Keratinocyte (primary cell): ENCODE data around the gene ZPBP.

ENCODE experiments used
- CTCF ChIP-seq, 3 experiments: IDR thresholded peaks in 1 of 3; conservative IDR thresholded peaks in 1 of 3; optimal IDR thresholded peaks in 1 of 3; 2 replicates in 2 of 3; 3 replicates in 1 of 3; pipeline versions ENCODE3 to v1.5.1; 2011; ENCODE audit warnings: low read length in 3 of 3, mild to moderate bottlenecking in 3 of 3, moderate library complexity in 2 of 3, control low read depth in 1 of 3, inconsistent platforms in 1 of 3; ENCODE audit not compliant: insufficient read depth in 2 of 3; ENCODE audit errors: extremely low read depth in 1 of 3
- EZH2 ChIP-seq: IDR thresholded peaks from one replicate; pipeline ENCODE4 v1.6.1; 2012; ENCODE audit warnings: inconsistent platforms, mild to moderate bottlenecking, low read length, moderate library complexity

- TF ChIP-seq CTCF (optimal IDR thresholded peaks at IDR 0.05 in 1 of 3, IDR thresholded peaks at IDR 0.05 in 1 of 3, conservative IDR thresholded peaks at IDR 0.05 in 1 of 3; ENCODE audit: extremely low read depth in 1 of 3, insufficient read depth in 2 of 3, low read length in 3 of 3) (no peak), EZH2 (no peak)
These were observed 70.6 kb downstream of the ZPBP start for GRCh38 chr7:50022451-50022850.
